Left lung (tissue), 10 donors: ENCODE data around the gene ESYT3. TPM values are rescaled to one million over a fixed set of nuclear protein-coding genes. Genes with fewer than 3 reads are reported as not detected.
"Not testable (repeated sequence)": the region's sequence is repeated elsewhere in the genome, so short reads cannot be mapped to it uniquely, and the experiment has no call there.

Experiments
- ATAC-seq: fragments of 200-7000 bp; cut with Tn5 transposase; one replicate; pipeline ENCODE4 v1.9.1; 2020; ENCODE audit warnings: moderate library complexity
- DNase-seq, 4 donors: peaks; one replicate each; pipeline ENCODE4 v3.0.0-alpha.2; 2013 to 2020
- H3K27ac ChIP-seq, 2 donors: fragments of 200-600 bp; sonication (generic) in 1 of 2; one replicate each; pipeline versions ENCODE4 v1.5.0 to v1.8.0; 2020 to 2021
- H3K27me3 ChIP-seq, 2 donors: fragments of 200-600 bp; sonication (generic) in 1 of 2; one replicate each; pipeline versions ENCODE4 v1.5.0 to v1.8.0; 2020 to 2021
- H3K36me3 ChIP-seq, 2 donors: fragments of 200-600 bp; sonication (generic) in 1 of 2; one replicate each; pipeline versions ENCODE4 v1.5.0 to v1.8.0; 2020 to 2021
- H3K4me1 ChIP-seq, 2 donors: fragments of 200-600 bp; one replicate each; pipeline ENCODE4 v1.8.0; 2021
- H3K4me3 ChIP-seq, 2 donors: fragments of 200-600 bp; sonication (generic) in 1 of 2; one replicate each; pipeline versions ENCODE4 v1.5.0 to v1.8.0; 2020 to 2021; ENCODE audit warnings: mild to moderate bottlenecking in 1 of 2
- H3K9me3 ChIP-seq, 2 donors: fragments of 200-600 bp; sonication (generic) in 1 of 2; one replicate each; pipeline versions ENCODE4 v1.5.0 to v1.8.0; 2020 to 2021
- intact Hi-C, 2 donors: fragments of 100-400 bp; cut with DNase I; formaldehyde crosslinking; loops; one replicate each; pipeline versions ENCODE4 v1.11.2 to v1.14.2; 2022
- polyA plus RNA-seq, 6 donors: library from polyadenylated mRNA; unstranded; fragments of 120-200 nt; gene quantifications; one replicate each; pipeline ENCODE4 v1.2.1, GENCODE V29; 2013; ENCODE audit not compliant: insufficient read length in 6 of 6
- total RNA-seq, 2 donors: library from RNA; stranded (reverse); fragmentation: NEBNext Ultra II Directional; extraction: Animal tissue kit (Norgen Biotek cat#: 25700); gene quantifications; one replicate each; pipeline ENCODE4 v1.2.1, GENCODE V29; 2021
- TF ChIP-seq, protein P1 (sequence below), 2 donors: fragments of 200-600 bp; sonication (generic) in 1 of 2; IDR thresholded peaks; one replicate each; pipeline versions ENCODE4 v1.5.0 to v1.8.0; 2021; ENCODE audit warnings: antibody characterized with exemption in 2 of 2
- donor health status: DM: no; HTN: yes; CAD: no.
- donor health status: DM: no; HTN: no; CAD: no.

Gene ESYT3
- total and polyA plus RNA-seq, 8 donors: 18.7 to 44.4 (median 37.4) TPM

DNA sequence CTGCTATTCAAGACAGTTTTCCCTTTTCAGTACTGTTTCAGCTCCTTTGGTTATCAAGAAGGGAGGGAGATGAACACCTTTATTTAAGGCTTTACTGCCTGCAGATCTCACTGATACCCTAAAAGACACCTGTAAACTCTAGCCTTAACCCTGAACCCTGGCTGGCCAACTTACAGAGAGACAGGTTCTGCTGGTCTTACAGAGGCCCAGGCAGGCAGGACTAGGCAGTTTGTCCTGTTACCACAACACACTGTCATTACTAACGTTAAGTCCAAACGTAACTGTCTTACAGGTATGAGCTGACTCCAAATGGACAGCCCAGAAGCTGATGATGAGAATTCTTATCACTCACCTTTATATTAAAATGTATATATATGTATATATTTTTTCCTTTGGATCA is 42.1 kb downstream of the ESYT3 start:
- no peaks in the 10 kb centered on the region for H3K36me3 ChIP-seq
- H3K27me3 ChIP-seq: no peaks in the 10 kb centered on the region
- H3K4me3 ChIP-seq: no peak overlapping the region
- TF ChIP-seq, protein P1, sequence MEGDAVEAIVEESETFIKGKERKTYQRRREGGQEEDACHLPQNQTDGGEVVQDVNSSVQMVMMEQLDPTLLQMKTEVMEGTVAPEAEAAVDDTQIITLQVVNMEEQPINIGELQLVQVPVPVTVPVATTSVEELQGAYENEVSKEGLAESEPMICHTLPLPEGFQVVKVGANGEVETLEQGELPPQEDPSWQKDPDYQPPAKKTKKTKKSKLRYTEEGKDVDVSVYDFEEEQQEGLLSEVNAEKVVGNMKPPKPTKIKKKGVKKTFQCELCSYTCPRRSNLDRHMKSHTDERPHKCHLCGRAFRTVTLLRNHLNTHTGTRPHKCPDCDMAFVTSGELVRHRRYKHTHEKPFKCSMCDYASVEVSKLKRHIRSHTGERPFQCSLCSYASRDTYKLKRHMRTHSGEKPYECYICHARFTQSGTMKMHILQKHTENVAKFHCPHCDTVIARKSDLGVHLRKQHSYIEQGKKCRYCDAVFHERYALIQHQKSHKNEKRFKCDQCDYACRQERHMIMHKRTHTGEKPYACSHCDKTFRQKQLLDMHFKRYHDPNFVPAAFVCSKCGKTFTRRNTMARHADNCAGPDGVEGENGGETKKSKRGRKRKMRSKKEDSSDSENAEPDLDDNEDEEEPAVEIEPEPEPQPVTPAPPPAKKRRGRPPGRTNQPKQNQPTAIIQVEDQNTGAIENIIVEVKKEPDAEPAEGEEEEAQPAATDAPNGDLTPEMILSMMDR (IDR thresholded peaks at IDR 0.05): no peak
- intact Hi-C loops: no loop called here
- ATAC-seq (peak; percentile 5), DNase-seq (no peak)
- H3K9me3 ChIP-seq: no peaks in the 10 kb centered on the region
- peaks cover 4 to 9% of the 10 kb centered on the region in 2 donors for H3K4me1 ChIP-seq
- peak overlapping the region in 1 of 2 donors; percentile 0 for H3K27ac ChIP-seq

DNA sequence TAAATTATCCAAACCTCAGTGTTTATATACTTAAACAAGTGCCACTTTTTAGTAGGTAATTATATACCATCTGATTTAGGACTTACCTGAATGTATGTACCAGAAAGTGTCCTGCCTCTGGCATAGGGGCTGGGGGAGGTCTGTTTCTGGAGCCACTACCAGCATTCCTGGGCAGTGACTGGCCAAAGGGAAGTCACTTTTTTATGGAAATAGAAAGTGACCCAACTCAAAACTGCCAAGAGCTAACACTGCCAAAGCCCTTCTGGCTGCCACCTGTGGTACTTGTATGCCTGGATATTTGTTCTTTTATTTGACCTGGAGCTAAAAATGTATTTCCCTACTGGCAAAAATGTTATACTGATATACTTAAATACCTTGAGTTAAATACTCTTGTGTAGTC is 42.7 kb downstream of the ESYT3 start:
- H3K4me3 ChIP-seq: no peak overlapping the region
- DNase-seq (peak in 1 of 4 donors; percentile 18), ATAC-seq (peak; percentile 74)
- TF ChIP-seq, protein P1 (IDR thresholded peaks at IDR 0.05): no peak
- peak overlapping the region; percentile 0 to 11 for H3K27ac ChIP-seq
- H3K36me3 ChIP-seq: no peaks in the 10 kb centered on the region
- no peaks in the 10 kb centered on the region for H3K27me3 ChIP-seq
- peaks cover 3 to 8% of the 10 kb centered on the region in 2 donors for H3K4me1 ChIP-seq
- H3K9me3 ChIP-seq: no peaks in the 10 kb centered on the region
- intact Hi-C loops: no loop called here

DNA sequence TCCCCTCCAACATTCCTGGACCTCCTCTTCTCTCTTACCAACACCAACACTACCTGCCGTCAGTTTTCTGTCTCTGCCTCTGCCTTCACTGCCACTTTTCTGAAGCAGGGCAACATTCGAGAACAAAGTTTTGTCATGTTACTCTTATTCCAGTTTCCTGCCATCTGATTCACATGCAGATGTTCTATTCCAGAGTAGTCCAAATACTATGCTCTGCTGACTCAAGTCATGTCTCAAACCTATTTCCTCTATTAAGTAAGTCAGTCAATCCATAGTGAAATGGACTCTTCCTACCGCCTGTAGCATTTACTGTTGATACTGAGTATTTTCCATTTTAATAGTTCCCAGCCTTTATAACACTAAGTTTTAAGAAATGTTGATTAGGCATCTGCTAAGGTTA is 43.4 kb downstream of the ESYT3 start:
- TF ChIP-seq, protein P1 (IDR thresholded peaks at IDR 0.05): no peak
- Histone ChIP-seq H3K4me3 (no peak overlapping the region), H3K36me3 (no peaks in the 10 kb centered on the region), H3K4me1 (peaks cover 3% of the 10 kb centered on the region in 2 donors), H3K27me3 (no peaks in the 10 kb centered on the region), H3K9me3 (no peaks in the 10 kb centered on the region), H3K27ac (peak overlapping the region; percentile 0 to 11)
- intact Hi-C loops: no loop called here
- ATAC-seq (no peak), DNase-seq (no peak)

DNA sequence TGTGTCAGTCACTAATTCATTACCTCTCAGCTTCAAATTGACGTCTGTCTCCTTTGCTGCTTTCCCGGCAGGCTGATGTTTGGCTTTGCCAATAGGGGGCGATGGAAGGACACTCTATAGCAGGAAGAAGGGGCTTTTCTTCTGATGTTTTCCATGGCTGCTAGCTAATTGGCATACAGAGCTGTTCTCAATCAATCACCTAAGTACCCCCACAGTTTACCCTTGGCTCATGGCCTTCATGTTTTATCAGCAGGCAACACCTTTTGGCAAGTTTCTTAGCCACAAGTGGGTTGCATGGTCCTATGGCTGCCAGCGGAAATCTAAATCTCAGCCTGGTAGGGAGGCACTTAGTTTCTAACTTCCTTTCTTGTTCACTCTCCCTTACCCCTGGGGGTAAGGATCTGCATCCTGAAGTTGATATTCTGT is 45.0 kb downstream of the ESYT3 start:
- TF ChIP-seq, protein P1 (IDR thresholded peaks at IDR 0.05): peak; percentile 37 to 53
- Histone ChIP-seq H3K27me3 (no peaks in the 10 kb centered on the region), H3K27ac (no peak overlapping the region), H3K36me3 (no peaks in the 10 kb centered on the region), H3K9me3 (no peaks in the 10 kb centered on the region), H3K4me1 (peaks cover 0 to 3% of the 10 kb centered on the region in 2 donors), H3K4me3 (no peak overlapping the region)
- ATAC-seq: peak; percentile 64
- intact Hi-C loops: no loop called here
- peak in 2 of 4 donors; percentile 4 to 19 for DNase-seq

DNA sequence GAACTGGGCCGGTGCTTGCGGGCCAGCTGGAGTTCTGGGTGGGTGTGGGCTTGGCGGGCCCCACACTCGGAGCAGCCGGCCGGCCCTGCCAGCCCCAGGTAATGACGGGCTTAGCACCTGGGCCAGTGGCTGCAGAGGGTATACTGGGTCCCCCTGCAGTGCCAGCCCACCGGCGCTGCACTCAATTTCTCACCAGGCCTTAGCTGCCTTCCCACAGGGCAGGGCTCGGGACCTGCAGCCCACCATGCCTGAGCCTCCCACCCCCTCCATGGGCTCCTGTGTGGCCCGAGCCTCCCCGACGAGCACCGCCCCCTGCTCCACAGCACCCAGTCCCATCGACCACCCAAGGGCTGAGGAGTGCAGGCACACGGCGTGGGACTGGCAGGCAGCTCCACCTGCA is 50.3 kb downstream of the ESYT3 start:
- DNase-seq, H3K4me1 ChIP-seq, ATAC-seq, H3K4me3 ChIP-seq, H3K27ac ChIP-seq, H3K36me3 ChIP-seq, intact Hi-C loops, H3K27me3 ChIP-seq: not testable (repeated sequence)
- peaks cover 0 to 41% of the 10 kb centered on the region in 2 donors for H3K9me3 ChIP-seq

DNA sequence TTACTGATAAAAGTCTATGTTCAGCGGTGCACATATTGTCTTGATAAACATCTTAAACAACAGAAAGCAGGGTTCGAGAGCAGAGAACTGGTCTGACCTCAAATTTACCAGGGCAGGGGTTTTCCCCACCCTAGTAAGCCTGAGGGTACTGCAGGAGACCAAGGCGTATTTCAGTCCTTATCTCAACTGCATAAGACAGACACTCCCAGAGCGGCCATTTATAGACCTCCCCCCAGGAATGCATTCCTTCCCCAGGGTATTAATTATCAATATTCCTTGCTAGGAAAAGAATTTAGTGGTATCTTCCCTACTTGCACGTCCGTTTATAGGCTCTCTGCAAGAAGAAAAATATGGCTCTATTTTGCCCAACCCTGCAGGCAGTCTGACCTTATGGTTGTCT is 52.2 kb downstream of the ESYT3 start:
- intact Hi-C loops, H3K4me1 ChIP-seq, ATAC-seq, H3K36me3 ChIP-seq, H3K27me3 ChIP-seq, H3K27ac ChIP-seq, H3K4me3 ChIP-seq, DNase-seq: not testable (repeated sequence)
- H3K9me3 ChIP-seq: peaks cover 0 to 41% of the 10 kb centered on the region in 2 donors
